ENCODE measurements around the gene JAM3. TPM values are rescaled to one million over a fixed set of nuclear protein-coding genes. Genes with fewer than 3 reads are reported as not detected.

The JAM3 gene
- total RNA-seq, 3 donors from 2014 or later (not counting 1 experiment from before 2014, with no cell fraction given): 2.1 to 3.8 (median 2.4) TPM

- DNase-seq (peak in 1 of 2 donors; percentile 30), ATAC-seq (no peak)
- no peak for TF ChIP-seq CTCF (IDR thresholded peaks at IDR 0.05)
- Mint-ChIP-seq H3K27ac (no peak overlapping the region), H3K9me3 (peaks cover 0 to 2% of the 10 kb centered on the region in 2 donors), H3K4me3 (no peak overlapping the region), H3K27me3 (ENCODE audit: low read depth in 2 of 2) (peaks cover 28 to 37% of the 10 kb centered on the region in 2 donors), H3K4me1 (peaks cover 22 to 38% of the 10 kb centered on the region in 2 donors), H3K36me3 (no peaks in the 10 kb centered on the region)
- Histone ChIP-seq H3K27ac (ENCODE audit: low read length) (no peak overlapping the region), H3K4me1 (ENCODE audit: control insufficient read depth, insufficient read depth, low read length) (peaks cover 37% of the 10 kb centered on the region), H3K4me3 (ENCODE audit: low read length) (no peak overlapping the region), H3K9me3 (ENCODE audit: control insufficient read depth, insufficient read depth, low read length) (no peaks in the 10 kb centered on the region), H3K27me3 (ENCODE audit: control insufficient read depth, insufficient read depth, low read length) (no peaks in the 10 kb centered on the region), H3K36me3 (ENCODE audit: control insufficient read depth, insufficient read depth, low read length) (no peaks in the 10 kb centered on the region)
- intact Hi-C loops (cut with micrococcal nuclease): no loop called here
- whole genome bisulfite sequencing (ENCODE audit: insufficient coverage): 71% methylated on average over 16 of the region's 16 CpGs
Measured at GRCh38 chr11:134030853-134031252, 38.0 kb upstream of the JAM3 start.

GRCh38 chr11:134032043-134032442 is 36.8 kb upstream of the JAM3 start:
- ATAC-seq: no peak
- Histone ChIP-seq H3K4me1 (ENCODE audit: control insufficient read depth, insufficient read depth, low read length) (peaks cover 48% of the 10 kb centered on the region), H3K4me3 (ENCODE audit: low read length) (no peak overlapping the region), H3K27me3 (ENCODE audit: control insufficient read depth, insufficient read depth, low read length) (no peaks in the 10 kb centered on the region), H3K9me3 (ENCODE audit: control insufficient read depth, insufficient read depth, low read length) (no peaks in the 10 kb centered on the region), H3K27ac (ENCODE audit: low read length) (no peak overlapping the region), H3K36me3 (ENCODE audit: control insufficient read depth, insufficient read depth, low read length) (no peaks in the 10 kb centered on the region)
- Mint-ChIP-seq H3K27me3 (ENCODE audit: low read depth in 2 of 2) (peaks cover 23 to 37% of the 10 kb centered on the region in 2 donors), H3K4me3 (peak overlapping the region; percentile 10), H3K4me1 (peaks cover 24 to 49% of the 10 kb centered on the region in 2 donors), H3K36me3 (no peaks in the 10 kb centered on the region), H3K27ac (peak overlapping the region in 1 of 2 donors; percentile 59), H3K9me3 (peaks cover 0 to 2% of the 10 kb centered on the region in 2 donors)
- TF ChIP-seq CTCF (IDR thresholded peaks at IDR 0.05): no peak
- 67% methylated on average over 6 of the region's 6 CpGs for WGBS (ENCODE audit: insufficient coverage)
- intact Hi-C loops (cut with micrococcal nuclease): no loop called here
- no peak for DNase-seq

GRCh38 chr11:134032501-134033091 is 36.3 kb upstream of the JAM3 start:
- DNase-seq (peak in 1 of 2 donors; percentile 45), ATAC-seq (no peak)
- Histone ChIP-seq H3K27me3 (ENCODE audit: control insufficient read depth, insufficient read depth, low read length) (no peaks in the 10 kb centered on the region), H3K36me3 (ENCODE audit: control insufficient read depth, insufficient read depth, low read length) (no peaks in the 10 kb centered on the region), H3K27ac (ENCODE audit: low read length) (no peak overlapping the region), H3K4me3 (ENCODE audit: low read length) (no peak overlapping the region), H3K4me1 (ENCODE audit: control insufficient read depth, insufficient read depth, low read length) (peaks cover 50% of the 10 kb centered on the region), H3K9me3 (ENCODE audit: control insufficient read depth, insufficient read depth, low read length) (no peaks in the 10 kb centered on the region)
- Mint-ChIP-seq H3K27me3 (ENCODE audit: low read depth in 2 of 2) (peaks cover 20 to 34% of the 10 kb centered on the region in 2 donors), H3K36me3 (no peaks in the 10 kb centered on the region), H3K4me1 (peaks cover 25 to 54% of the 10 kb centered on the region in 2 donors), H3K27ac (peak overlapping the region in 1 of 2 donors; percentile 59), H3K4me3 (peak overlapping the region; percentile 10), H3K9me3 (peaks cover 0 to 2% of the 10 kb centered on the region in 2 donors)
- no peak for TF ChIP-seq CTCF (IDR thresholded peaks at IDR 0.05)
- 53% methylated on average over 24 of the region's 24 CpGs for WGBS (ENCODE audit: insufficient coverage)
- intact Hi-C loops (cut with micrococcal nuclease): no loop called here

- TF ChIP-seq CTCF (IDR thresholded peaks at IDR 0.05): no peak
- Mint-ChIP-seq H3K4me1 (peaks cover 25 to 59% of the 10 kb centered on the region in 2 donors), H3K36me3 (no peaks in the 10 kb centered on the region), H3K9me3 (peaks cover 0 to 2% of the 10 kb centered on the region in 2 donors), H3K27me3 (ENCODE audit: low read depth in 2 of 2) (peaks cover 20 to 29% of the 10 kb centered on the region in 2 donors), H3K27ac (peak overlapping the region in 1 of 2 donors; percentile 84), H3K4me3 (no peak overlapping the region)
- intact Hi-C loops (cut with micrococcal nuclease): no loop called here
- H3K27ac ChIP-seq (ENCODE audit: low read length): no peak overlapping the region
- no peaks in the 10 kb centered on the region for H3K36me3 ChIP-seq (ENCODE audit: control insufficient read depth, insufficient read depth, low read length)
- peaks cover 57% of the 10 kb centered on the region for H3K4me1 ChIP-seq (ENCODE audit: control insufficient read depth, insufficient read depth, low read length)
- no peaks in the 10 kb centered on the region for H3K27me3 ChIP-seq (ENCODE audit: control insufficient read depth, insufficient read depth, low read length)
- no peaks in the 10 kb centered on the region for H3K9me3 ChIP-seq (ENCODE audit: control insufficient read depth, insufficient read depth, low read length)
- DNase-seq (no peak), ATAC-seq (no peak)
- 88% methylated on average over 9 of the region's 9 CpGs for WGBS (ENCODE audit: insufficient coverage)
- H3K4me3 ChIP-seq (ENCODE audit: low read length): no peak overlapping the region
Measured at GRCh38 chr11:134033276-134033675, 35.6 kb upstream of the JAM3 start.
